ENCODE data around the gene GALNT15. TPM values are rescaled to one million over a fixed set of nuclear protein-coding genes. Genes with fewer than 3 reads are reported as not detected.
A peak's percentile ranks its signal among the peaks of the same experiment; 100 is the strongest.

GALNT15 gene
- total RNA-seq, 4 donors from 2014 or later = 386 to 830 (median 768) TPM

GRCh38 chr3:16273867-16274266 lies 99.4 kb downstream of the GALNT15 start:
- TF ChIP-seq EP300 (IDR thresholded peaks at IDR 0.05) = no peak
- no peak for TF ChIP-seq POLR2A (IDR thresholded peaks at IDR 0.05)
- TF ChIP-seq CTCF (IDR thresholded peaks at IDR 0.05) = no peak
- H3K27me3 ChIP-seq = no peaks in the 10 kb centered on the region
- 96 to 98% methylated on average over 2 of the region's 2 CpGs for WGBS, 2 donors
- peaks cover 0 to under 1% (median 0%) of the 10 kb centered on the region in 4 donors for H3K4me1 ChIP-seq
- H3K27ac ChIP-seq = no peak overlapping the region
- no peak for DNase-seq (ENCODE audit: low spot score in 2 of 2)
- peaks cover 0 to 39% (median 0%) of the 10 kb centered on the region in 3 donors for H3K36me3 ChIP-seq
- H3K9me3 ChIP-seq = no peaks in the 10 kb centered on the region
- no peak overlapping the region for H3K4me3 ChIP-seq

GRCh38 chr3:16277471-16277870 lies 103.0 kb downstream of the GALNT15 start:
- Histone ChIP-seq H3K4me3 (no peak overlapping the region), H3K27ac (peak overlapping the region in 1 of 4 donors; percentile 6), H3K9me3 (no peaks in the 10 kb centered on the region), H3K36me3 (peaks cover 0 to 25% (median 0%) of the 10 kb centered on the region in 3 donors), H3K27me3 (no peaks in the 10 kb centered on the region), H3K4me1 (no peaks in the 10 kb centered on the region)
- no peak for DNase-seq (ENCODE audit: low spot score in 2 of 2)
- 65 to 74% methylated on average over 3 of the region's 3 CpGs for WGBS, 2 donors
- no peak for TF ChIP-seq EP300 (IDR thresholded peaks at IDR 0.05)
- TF ChIP-seq CTCF (IDR thresholded peaks at IDR 0.05) = no peak
- TF ChIP-seq POLR2A (IDR thresholded peaks at IDR 0.05) = no peak

GRCh38 chr3:16279010-16279801 lies 104.7 kb downstream of the GALNT15 start:
- peaks cover 0 to 27% (median 0%) of the 10 kb centered on the region in 3 donors for H3K36me3 ChIP-seq
- H3K27ac ChIP-seq = no peak overlapping the region
- TF ChIP-seq CTCF (IDR thresholded peaks at IDR 0.05) = no peak
- TF ChIP-seq EP300 (IDR thresholded peaks at IDR 0.05) = no peak
- TF ChIP-seq POLR2A (IDR thresholded peaks at IDR 0.05) = no peak
- 81 to 88% methylated on average over 3 of the region's 3 CpGs for WGBS, 2 donors
- no peaks in the 10 kb centered on the region for H3K9me3 ChIP-seq
- no peaks in the 10 kb centered on the region for H3K4me1 ChIP-seq
- H3K27me3 ChIP-seq = no peaks in the 10 kb centered on the region
- no peak overlapping the region for H3K4me3 ChIP-seq
- DNase-seq (ENCODE audit: low spot score in 2 of 2) = no peak

- Histone ChIP-seq H3K4me1 (no peaks in the 10 kb centered on the region), H3K27ac (no peak overlapping the region), H3K36me3 (peaks cover 0 to 22% (median 0%) of the 10 kb centered on the region in 3 donors), H3K9me3 (no peaks in the 10 kb centered on the region), H3K4me3 (no peak overlapping the region), H3K27me3 (no peaks in the 10 kb centered on the region)
- TF ChIP-seq CTCF (IDR thresholded peaks at IDR 0.05) (no peak), EP300 (IDR thresholded peaks at IDR 0.05) (no peak), POLR2A (IDR thresholded peaks at IDR 0.05) (no peak)
- WGBS, 2 donors = 77 to 85% methylated on average over 2 of the region's 2 CpGs
- no peak for DNase-seq (ENCODE audit: low spot score in 2 of 2)
These were observed 106.2 kb downstream of the GALNT15 start for GRCh38 chr3:16280671-16281070.

Other genes with a start within 250 kb of the GALNT15 start
- gene DPH3, start 90.3 kb downstream of the GALNT15 start, total RNA-seq = 10 to 100 TPM; 11.4 to 20.5 (median 19.1) TPM
- gene OXNAD1, start 90.5 kb downstream of the GALNT15 start, total RNA-seq = 10 to 100 TPM; 11.4 to 14.9 (median 13.1) TPM

Data from tibial nerve (tissue), 4 donors.